Measurements from ENCODE around the gene GMPS. TPM values are rescaled to one million over a fixed set of nuclear protein-coding genes. Genes with fewer than 3 reads are reported as not detected.
"Not testable (repeated sequence)": the region's sequence is repeated elsewhere in the genome, so short reads cannot be mapped to it uniquely, and the experiment has no call there.

Gene GMPS
- polyA plus RNA-seq, 2 donors: 12.0 to 26.7 TPM

DNA sequence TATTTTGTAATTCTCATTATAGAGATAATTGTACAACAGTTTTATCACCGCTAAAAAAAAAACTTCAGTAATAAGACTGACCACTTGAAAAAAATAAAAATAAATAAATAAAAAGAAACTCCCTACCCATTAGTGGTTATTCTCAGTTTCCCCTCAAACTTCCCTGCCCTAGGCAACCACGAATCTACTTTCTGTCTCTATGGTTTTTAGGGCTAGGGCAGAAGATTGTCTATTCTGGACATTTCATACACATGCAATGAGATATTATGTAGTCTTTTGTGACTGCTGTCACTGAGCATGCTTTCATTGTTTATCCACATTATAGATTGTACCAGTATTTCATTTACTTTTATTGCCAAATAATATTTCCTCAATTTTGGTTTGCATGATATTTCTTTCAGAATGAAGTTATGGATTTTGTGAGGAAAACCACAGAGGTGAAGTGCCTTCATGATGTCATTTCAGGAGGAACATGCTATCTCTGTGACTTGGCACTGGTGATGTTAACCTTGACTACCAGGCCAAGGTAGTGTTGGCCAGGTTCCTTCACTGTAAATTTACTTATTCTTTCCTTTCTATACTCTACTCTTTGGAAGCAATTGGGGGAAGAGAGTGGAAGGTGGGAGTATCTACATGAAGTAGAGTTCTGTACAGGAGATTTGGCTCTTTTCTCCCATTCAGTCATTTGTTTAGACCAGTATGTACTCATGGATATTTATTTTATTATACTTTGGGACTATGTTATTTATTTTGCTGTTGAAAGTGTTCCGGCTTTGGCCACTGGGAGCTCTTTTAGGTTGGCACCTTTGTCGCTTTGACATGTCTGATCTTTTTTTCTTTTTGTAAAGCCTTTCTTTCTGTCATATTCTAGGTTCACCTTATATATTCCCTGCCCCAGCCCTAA, 86.3 kb downstream of the GMPS start:
- 90 to 95% methylated on average over 4 of the region's 4 CpGs for WGBS, 2 donors
- Histone ChIP-seq H3K36me3 (ENCODE audit: control insufficient read depth in 2 of 2, insufficient read depth in 2 of 2, low read length in 1 of 2) (no peaks in the 10 kb centered on the region), H3K27ac (ENCODE audit: low read depth in 2 of 2, low read length in 1 of 2) (no peak overlapping the region), H3K27me3 (ENCODE audit: control insufficient read depth in 1 of 2, insufficient read depth in 2 of 2, low read length in 2 of 2) (no peaks in the 10 kb centered on the region), H3K9me3 (ENCODE audit: control insufficient read depth in 2 of 2, insufficient read depth in 1 of 2, low read depth in 1 of 2, low read length in 1 of 2) (no peaks in the 10 kb centered on the region), H3K4me1 (ENCODE audit: control insufficient read depth in 2 of 2, insufficient read depth in 2 of 2, low read length in 1 of 2) (no peaks in the 10 kb centered on the region), H3K4me3 (ENCODE audit: low read depth in 1 of 2, low read length in 2 of 2) (no peak overlapping the region)

DNA sequence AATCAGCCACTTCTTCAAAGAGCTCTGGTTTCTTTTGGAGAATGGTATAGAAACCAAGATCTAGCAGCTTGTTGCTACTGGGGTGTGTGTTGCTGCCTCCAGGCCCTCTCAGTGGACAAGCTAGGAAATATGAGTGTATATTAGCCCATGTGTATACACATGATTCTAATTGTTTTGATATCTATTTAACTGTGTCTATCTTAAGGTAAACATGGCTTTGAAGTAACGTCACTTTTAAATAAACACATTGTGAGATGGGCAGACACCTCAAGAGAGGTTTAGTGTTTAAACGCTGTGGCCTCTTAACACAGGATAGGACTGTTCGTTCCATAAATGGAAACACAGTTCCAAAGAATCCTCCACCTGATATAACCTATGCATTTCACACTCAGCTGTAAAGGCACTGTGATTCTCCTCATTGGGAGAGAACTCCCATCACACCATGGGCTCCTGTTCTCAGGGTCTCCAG, 87.0 kb downstream of the GMPS start:
- no peak overlapping the region for H3K4me3 ChIP-seq (ENCODE audit: low read depth in 1 of 2, low read length in 2 of 2)
- WGBS, 2 donors: 68 to 74% methylated on average over 3 of the region's 3 CpGs

DNA sequence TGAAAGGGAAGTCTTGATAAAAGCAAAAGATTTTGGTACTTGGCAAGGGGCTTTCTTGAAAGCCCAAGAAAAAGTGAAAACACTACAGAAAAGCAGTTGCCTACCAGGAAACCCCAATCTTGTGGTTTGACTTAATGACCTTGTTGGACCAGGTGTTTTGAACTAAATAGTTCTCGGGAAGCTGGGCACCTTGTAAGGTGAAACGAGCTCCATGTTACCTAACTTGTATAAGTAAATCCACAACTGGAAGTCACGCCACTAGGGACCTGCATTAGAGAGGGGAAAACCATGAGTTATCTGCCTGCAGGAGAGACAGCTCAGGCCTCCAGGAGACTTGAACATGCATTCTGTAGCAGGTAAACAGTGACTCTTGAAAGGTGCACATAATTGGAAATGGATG, 88.2 kb downstream of the GMPS start:
- no peaks in the 10 kb centered on the region for H3K27me3 ChIP-seq (ENCODE audit: control insufficient read depth in 1 of 2, insufficient read depth in 2 of 2, low read length in 2 of 2)
- 77 to 83% methylated on average over 3 of the region's 3 CpGs for WGBS, 2 donors
- no peak overlapping the region for H3K27ac ChIP-seq (ENCODE audit: low read depth in 2 of 2, low read length in 1 of 2)
- H3K36me3 ChIP-seq (ENCODE audit: control insufficient read depth in 2 of 2, insufficient read depth in 2 of 2, low read length in 1 of 2): no peaks in the 10 kb centered on the region
- no peaks in the 10 kb centered on the region for H3K9me3 ChIP-seq (ENCODE audit: control insufficient read depth in 2 of 2, insufficient read depth in 1 of 2, low read depth in 1 of 2, low read length in 1 of 2)
- no peak overlapping the region for H3K4me3 ChIP-seq (ENCODE audit: low read depth in 1 of 2, low read length in 2 of 2)
- H3K4me1 ChIP-seq (ENCODE audit: control insufficient read depth in 2 of 2, insufficient read depth in 2 of 2, low read length in 1 of 2): no peaks in the 10 kb centered on the region

More for the DNA sequence above, 87.0 kb downstream of the GMPS start:
- H3K4me1 ChIP-seq (ENCODE audit: control insufficient read depth in 2 of 2, insufficient read depth in 2 of 2, low read length in 1 of 2): no peaks in the 10 kb centered on the region
- no peak overlapping the region for H3K27ac ChIP-seq (ENCODE audit: low read depth in 2 of 2, low read length in 1 of 2)
- H3K36me3 ChIP-seq (ENCODE audit: control insufficient read depth in 2 of 2, insufficient read depth in 2 of 2, low read length in 1 of 2): no peaks in the 10 kb centered on the region
- no peaks in the 10 kb centered on the region for H3K27me3 ChIP-seq (ENCODE audit: control insufficient read depth in 1 of 2, insufficient read depth in 2 of 2, low read length in 2 of 2)
- H3K9me3 ChIP-seq (ENCODE audit: control insufficient read depth in 2 of 2, insufficient read depth in 1 of 2, low read depth in 1 of 2, low read length in 1 of 2): no peaks in the 10 kb centered on the region

DNA sequence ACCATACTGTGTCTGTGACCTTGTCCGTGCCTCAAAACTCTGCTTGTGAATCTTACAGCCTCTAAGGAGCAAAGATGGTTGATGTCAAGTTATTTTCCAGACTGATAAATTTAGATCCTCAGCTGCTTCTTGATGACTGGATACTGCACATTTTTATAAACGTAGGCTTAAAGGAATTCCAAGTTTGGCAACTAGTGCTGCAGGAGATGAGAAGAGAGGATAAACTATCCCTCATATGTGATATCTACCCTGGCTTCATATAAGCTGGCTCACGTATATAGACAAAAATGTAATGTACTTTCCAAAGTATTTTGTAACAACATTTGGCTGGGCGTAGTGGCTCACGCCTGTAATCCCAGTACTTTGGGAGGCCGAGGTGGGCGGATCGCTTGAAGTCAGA, 89.6 kb downstream of the GMPS start:
- H3K4me1 ChIP-seq (ENCODE audit: control insufficient read depth in 2 of 2, insufficient read depth in 2 of 2, low read length in 1 of 2): no peaks in the 10 kb centered on the region
- no peaks in the 10 kb centered on the region for H3K9me3 ChIP-seq (ENCODE audit: control insufficient read depth in 2 of 2, insufficient read depth in 1 of 2, low read depth in 1 of 2, low read length in 1 of 2)
- H3K27me3 ChIP-seq (ENCODE audit: control insufficient read depth in 1 of 2, insufficient read depth in 2 of 2, low read length in 2 of 2): no peaks in the 10 kb centered on the region
- 72 to 78% methylated on average over 8 of the region's 8 CpGs for WGBS, 2 donors
- no peak overlapping the region for H3K27ac ChIP-seq (ENCODE audit: low read depth in 2 of 2, low read length in 1 of 2)
- no peak overlapping the region for H3K4me3 ChIP-seq (ENCODE audit: low read depth in 1 of 2, low read length in 2 of 2)
- no peaks in the 10 kb centered on the region for H3K36me3 ChIP-seq (ENCODE audit: control insufficient read depth in 2 of 2, insufficient read depth in 2 of 2, low read length in 1 of 2)

DNA sequence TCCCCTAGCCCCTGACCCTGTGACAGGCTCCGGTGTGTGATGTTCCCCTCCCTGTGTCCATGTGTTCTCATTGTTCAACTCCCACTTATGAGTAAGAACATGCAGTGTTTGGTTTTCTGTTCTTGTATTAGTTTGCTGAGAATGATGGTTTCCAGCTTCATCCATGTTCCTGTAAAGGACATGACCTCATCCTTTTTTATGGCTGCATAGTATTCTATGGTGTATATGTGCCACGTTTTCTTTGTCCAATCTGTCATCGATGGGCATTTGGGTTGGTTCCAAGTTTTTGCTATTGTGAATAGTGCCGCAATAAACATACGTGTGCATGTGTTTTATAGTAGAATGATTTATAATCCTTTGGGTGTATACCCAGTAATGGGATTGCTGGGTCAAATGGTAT, 90.6 kb downstream of the GMPS start:
- H3K4me3 ChIP-seq (ENCODE audit: low read depth in 1 of 2, low read length in 2 of 2); H3K27ac ChIP-seq (ENCODE audit: low read depth in 2 of 2, low read length in 1 of 2); H3K9me3 ChIP-seq (ENCODE audit: control insufficient read depth in 2 of 2, insufficient read depth in 1 of 2, low read depth in 1 of 2, low read length in 1 of 2); H3K36me3 ChIP-seq (ENCODE audit: control insufficient read depth in 2 of 2, insufficient read depth in 2 of 2, low read length in 1 of 2); H3K27me3 ChIP-seq (ENCODE audit: control insufficient read depth in 1 of 2, insufficient read depth in 2 of 2, low read length in 2 of 2); H3K4me1 ChIP-seq (ENCODE audit: control insufficient read depth in 2 of 2, insufficient read depth in 2 of 2, low read length in 1 of 2): not testable (repeated sequence)
- WGBS, 2 donors: 94 to 95% methylated on average over 5 of the region's 5 CpGs

DNA sequence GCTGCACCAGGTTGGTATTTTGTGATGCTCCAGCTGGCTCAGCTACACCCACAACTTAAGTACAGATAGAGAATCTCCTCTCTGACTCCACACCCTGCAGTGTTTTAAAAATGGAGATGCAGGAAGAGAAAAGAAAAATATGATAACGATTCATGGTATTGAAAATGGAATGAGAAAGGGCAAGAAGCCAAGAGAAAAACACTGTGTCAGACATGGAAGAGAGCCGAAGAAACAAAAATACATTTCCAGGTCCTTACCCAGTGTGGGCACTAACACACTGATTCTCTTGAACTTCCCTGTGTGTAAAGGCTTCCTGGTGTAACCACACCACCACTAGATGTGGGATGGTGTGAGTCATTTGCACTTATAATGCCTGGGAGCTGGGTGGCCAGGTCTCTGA, 93.1 kb downstream of the GMPS start:
- H3K27me3 ChIP-seq (ENCODE audit: control insufficient read depth in 1 of 2, insufficient read depth in 2 of 2, low read length in 2 of 2): no peaks in the 10 kb centered on the region
- WGBS, 2 donors: 64 to 76% methylated on average over 2 of the region's 2 CpGs
- no peaks in the 10 kb centered on the region for H3K4me1 ChIP-seq (ENCODE audit: control insufficient read depth in 2 of 2, insufficient read depth in 2 of 2, low read length in 1 of 2)
- H3K27ac ChIP-seq (ENCODE audit: low read depth in 2 of 2, low read length in 1 of 2): no peak overlapping the region
- no peaks in the 10 kb centered on the region for H3K36me3 ChIP-seq (ENCODE audit: control insufficient read depth in 2 of 2, insufficient read depth in 2 of 2, low read length in 1 of 2)
- H3K9me3 ChIP-seq (ENCODE audit: control insufficient read depth in 2 of 2, insufficient read depth in 1 of 2, low read depth in 1 of 2, low read length in 1 of 2): no peaks in the 10 kb centered on the region
- no peak overlapping the region for H3K4me3 ChIP-seq (ENCODE audit: low read depth in 1 of 2, low read length in 2 of 2)

DNA sequence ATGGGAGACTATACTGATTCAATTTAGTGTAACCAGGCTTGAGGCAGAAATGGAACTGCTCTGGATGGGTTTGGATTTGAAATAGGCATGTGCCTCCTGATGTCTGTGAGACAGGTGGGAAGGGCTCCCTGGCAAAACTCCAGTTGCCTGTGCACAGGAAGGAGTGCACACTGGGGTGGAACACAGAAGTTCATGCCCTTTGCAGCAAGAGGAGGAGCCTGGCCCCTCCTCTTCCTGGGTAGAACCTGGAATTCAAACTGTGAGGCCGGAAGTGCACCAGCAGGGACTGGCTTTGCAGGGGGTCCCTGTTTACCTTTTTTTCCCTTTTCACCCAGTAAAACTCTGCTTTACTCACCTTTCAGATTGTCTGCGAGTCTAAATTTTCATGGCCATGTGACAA, 99.9 kb downstream of the GMPS start:
- no peaks in the 10 kb centered on the region for H3K27me3 ChIP-seq (ENCODE audit: control insufficient read depth in 1 of 2, insufficient read depth in 2 of 2, low read length in 2 of 2)
- no peaks in the 10 kb centered on the region for H3K9me3 ChIP-seq (ENCODE audit: control insufficient read depth in 2 of 2, insufficient read depth in 1 of 2, low read depth in 1 of 2, low read length in 1 of 2)
- no peak overlapping the region for H3K27ac ChIP-seq (ENCODE audit: low read depth in 2 of 2, low read length in 1 of 2)
- no peaks in the 10 kb centered on the region for H3K4me1 ChIP-seq (ENCODE audit: control insufficient read depth in 2 of 2, insufficient read depth in 2 of 2, low read length in 1 of 2)
- no peak overlapping the region for H3K4me3 ChIP-seq (ENCODE audit: low read depth in 1 of 2, low read length in 2 of 2)
- H3K36me3 ChIP-seq (ENCODE audit: control insufficient read depth in 2 of 2, insufficient read depth in 2 of 2, low read length in 1 of 2): no peaks in the 10 kb centered on the region
- 89 to 95% methylated on average over 2 of the region's 2 CpGs for WGBS, 2 donors

DNA sequence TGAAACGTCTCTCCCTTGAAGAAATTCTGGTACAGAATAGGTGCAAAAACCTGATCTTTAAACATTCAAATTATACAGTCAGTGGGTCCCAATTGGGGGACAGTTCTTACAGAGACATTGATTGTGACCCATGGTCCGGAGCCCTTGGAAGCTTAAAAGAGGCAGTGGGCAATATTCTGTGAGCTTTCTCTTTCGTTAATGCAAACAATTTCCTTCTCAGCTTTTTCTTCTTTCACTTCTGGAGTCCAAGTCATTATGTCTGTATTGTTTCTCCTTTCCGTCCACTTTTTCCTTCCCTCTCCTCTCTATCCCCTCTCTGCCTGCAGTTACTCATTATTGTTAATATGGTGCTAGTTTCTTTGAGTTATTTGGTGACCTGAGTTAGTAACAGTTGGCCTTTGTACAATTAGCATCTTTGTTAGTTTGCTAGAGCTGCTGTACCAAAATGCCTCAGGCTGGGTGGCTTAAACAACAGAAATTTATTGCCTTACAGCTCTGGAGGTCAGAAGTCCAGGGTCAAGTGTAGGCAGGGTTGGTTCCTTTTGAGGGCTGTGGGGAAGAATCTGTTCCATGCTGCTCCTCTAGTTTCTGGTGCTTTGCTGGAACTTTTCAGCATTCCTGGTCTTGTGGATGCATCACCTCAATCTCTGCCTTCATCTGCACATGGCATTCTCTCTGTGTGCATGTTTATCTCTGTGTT, 102.6 kb downstream of the GMPS start:
- no peak overlapping the region for H3K4me3 ChIP-seq (ENCODE audit: low read depth in 1 of 2, low read length in 2 of 2)
- H3K36me3 ChIP-seq (ENCODE audit: control insufficient read depth in 2 of 2, insufficient read depth in 2 of 2, low read length in 1 of 2): no peaks in the 10 kb centered on the region
- H3K9me3 ChIP-seq (ENCODE audit: control insufficient read depth in 2 of 2, insufficient read depth in 1 of 2, low read depth in 1 of 2, low read length in 1 of 2): no peaks in the 10 kb centered on the region
- H3K4me1 ChIP-seq (ENCODE audit: control insufficient read depth in 2 of 2, insufficient read depth in 2 of 2, low read length in 1 of 2): no peaks in the 10 kb centered on the region
- 79 to 86% methylated on average over 4 of the region's 4 CpGs for WGBS, 2 donors
- H3K27ac ChIP-seq (ENCODE audit: low read depth in 2 of 2, low read length in 1 of 2): no peak overlapping the region
- H3K27me3 ChIP-seq (ENCODE audit: control insufficient read depth in 1 of 2, insufficient read depth in 2 of 2, low read length in 2 of 2): no peaks in the 10 kb centered on the region

DNA sequence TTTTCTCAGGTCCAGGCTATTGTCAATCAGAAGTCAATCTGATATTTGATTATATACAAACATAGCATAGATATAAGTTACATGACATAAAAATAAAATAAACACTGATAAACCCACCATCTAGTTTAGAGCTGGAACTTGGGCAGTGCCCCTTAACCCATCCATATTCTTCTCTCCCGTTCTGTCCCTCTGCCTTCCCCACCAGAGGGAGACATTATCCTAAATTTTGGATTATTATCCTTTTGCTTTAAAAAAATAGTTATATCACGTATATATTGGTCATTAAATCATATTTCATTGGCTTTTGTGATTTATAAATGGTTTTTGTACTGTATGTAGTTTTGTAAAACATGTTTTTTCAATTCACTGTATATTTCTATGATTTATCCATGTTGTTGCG, 107.9 kb downstream of the GMPS start:
- H3K27me3 ChIP-seq (ENCODE audit: control insufficient read depth in 1 of 2, insufficient read depth in 2 of 2, low read length in 2 of 2): no peaks in the 10 kb centered on the region
- no peaks in the 10 kb centered on the region for H3K9me3 ChIP-seq (ENCODE audit: control insufficient read depth in 2 of 2, insufficient read depth in 1 of 2, low read depth in 1 of 2, low read length in 1 of 2)
- H3K4me1 ChIP-seq (ENCODE audit: control insufficient read depth in 2 of 2, insufficient read depth in 2 of 2, low read length in 1 of 2): no peaks in the 10 kb centered on the region
- WGBS, 2 donors: 77 to 84% methylated on average over 3 of the region's 3 CpGs
- no peaks in the 10 kb centered on the region for H3K36me3 ChIP-seq (ENCODE audit: control insufficient read depth in 2 of 2, insufficient read depth in 2 of 2, low read length in 1 of 2)
- H3K27ac ChIP-seq (ENCODE audit: low read depth in 2 of 2, low read length in 1 of 2): no peak overlapping the region
- H3K4me3 ChIP-seq (ENCODE audit: low read depth in 1 of 2, low read length in 2 of 2): no peak overlapping the region
